CD14-positive monocyte (primary cell): Measurements from ENCODE around the gene PSD4. TPM values are rescaled to one million over a fixed set of nuclear protein-coding genes. Genes with fewer than 3 reads are reported as not detected.

Source experiments
- DNase-seq, 3 donors: peaks; one replicate each; pipeline ENCODE4 v3.0.0-alpha.2; 2011 to 2022
- H2AFZ ChIP-seq: 2 replicates; pipeline ENCODE4 v1.6.0; 2012; ENCODE audit warnings: mild to moderate bottlenecking, low read depth, low read length, inconsistent platforms; ENCODE audit not compliant: insufficient read depth, poor library complexity, severe bottlenecking
- H3K27ac ChIP-seq, 2 donors: 1 replicate in 1 of 2; 2 replicates in 1 of 2; pipeline ENCODE4 v1.5.1; 2012 to 2013; ENCODE audit warnings: low read length in 2 of 2, control low read depth in 1 of 2, inconsistent platforms in 1 of 2, low read depth in 1 of 2, mild to moderate bottlenecking in 1 of 2
- H3K27me3 ChIP-seq, 2 donors: one replicate each; pipeline versions ENCODE4 v1.6.0 to v1.6.1; 2011 to 2013; ENCODE audit warnings: low read length in 2 of 2; ENCODE audit not compliant: control insufficient read depth in 2 of 2, insufficient read depth in 2 of 2
- H3K36me3 ChIP-seq, 2 donors: replicated peaks in 1 of 2; 1 replicate in 1 of 2; 2 replicates in 1 of 2; pipeline versions ENCODE4 v1.5.1 to v1.6.1; 2012 to 2013; ENCODE audit warnings: low read length in 2 of 2, control low read depth in 1 of 2, inconsistent platforms in 1 of 2, mild to moderate bottlenecking in 1 of 2; ENCODE audit not compliant: insufficient read depth in 2 of 2, control insufficient read depth in 1 of 2
- H3K4me1 ChIP-seq, 2 donors: 1 replicate in 1 of 2; 2 replicates in 1 of 2; pipeline versions ENCODE4 v1.5.1 to v1.6.1; 2012 to 2013; ENCODE audit warnings: low read length in 2 of 2, control low read depth in 1 of 2, inconsistent platforms in 1 of 2, mild to moderate bottlenecking in 1 of 2, moderate library complexity in 1 of 2; ENCODE audit not compliant: insufficient read depth in 2 of 2, control insufficient read depth in 1 of 2
- H3K4me2 ChIP-seq: replicated peaks from 2 replicates; pipeline ENCODE3; 2012; ENCODE audit warnings: low read length, moderate library complexity, mild to moderate bottlenecking; ENCODE audit not compliant: poor library complexity, severe bottlenecking; ENCODE audit errors: extremely low read depth
- H3K4me3 ChIP-seq, 3 experiments: fragments of 200-600 bp in 1 of 3; sonication (generic) in 1 of 3; replicated peaks in 1 of 3; 1 replicate in 2 of 3; 2 replicates in 1 of 3; pipeline ENCODE4 v1.5.1; 2011 to 2013; ENCODE audit warnings: low read length in 3 of 3, mild to moderate bottlenecking in 3 of 3, control low read depth in 2 of 3, low read depth in 2 of 3, inconsistent platforms in 1 of 3, moderate library complexity in 1 of 3
- H3K79me2 ChIP-seq: 2 replicates; pipeline ENCODE4 v1.6.0; 2012; ENCODE audit warnings: mild to moderate bottlenecking, control low read depth, inconsistent platforms, low read length, moderate library complexity; ENCODE audit not compliant: insufficient read depth
- H3K9ac ChIP-seq: 2 replicates; pipeline ENCODE4 v1.6.0; 2017; ENCODE audit warnings: low read length, mild to moderate bottlenecking; ENCODE audit not compliant: insufficient read depth, poor library complexity, severe bottlenecking
- H3K9me3 ChIP-seq, 2 donors: replicated peaks in 1 of 2; 1 replicate in 1 of 2; 2 replicates in 1 of 2; pipeline versions ENCODE4 v1.5.1 to v1.6.1; 2012 to 2013; ENCODE audit warnings: low read length in 2 of 2, control low read depth in 1 of 2; ENCODE audit not compliant: control insufficient read depth in 1 of 2, insufficient read depth in 1 of 2
- H4K20me1 ChIP-seq: 2 replicates; pipeline ENCODE4 v1.6.0; 2012; ENCODE audit warnings: mild to moderate bottlenecking, low read length, control low read depth, moderate library complexity; ENCODE audit not compliant: insufficient read depth
- H3K27ac Mint-ChIP-seq, 7 donors: one replicate each; pipeline ENCODE4 v1.8.0; 2020; ENCODE audit warnings: mild to moderate bottlenecking in 7 of 7, mixed read lengths in 7 of 7, moderate library complexity in 6 of 7, inconsistent platforms in 2 of 7
- H3K27me3 Mint-ChIP-seq, 3 donors: one replicate each; pipeline ENCODE4 v1.8.0; 2021 to 2022; ENCODE audit warnings: low read depth in 3 of 3, mild to moderate bottlenecking in 3 of 3, mixed read lengths in 3 of 3, moderate library complexity in 3 of 3, inconsistent platforms in 1 of 3
- H3K36me3 Mint-ChIP-seq, 2 donors: one replicate each; pipeline ENCODE4 v1.8.0; 2020; ENCODE audit warnings: mixed read lengths in 2 of 2, inconsistent platforms in 1 of 2, mild to moderate bottlenecking in 1 of 2
- H3K4me1 Mint-ChIP-seq: one replicate; pipeline ENCODE4 v1.8.0; 2020; ENCODE audit warnings: mild to moderate bottlenecking, mixed read lengths
- H3K4me3 Mint-ChIP-seq, 2 donors: one replicate each; pipeline ENCODE4 v1.8.0; 2020; ENCODE audit warnings: mild to moderate bottlenecking in 2 of 2, mixed read lengths in 2 of 2, moderate library complexity in 1 of 2
- H3K9me3 Mint-ChIP-seq, 7 donors: one replicate each; pipeline ENCODE4 v1.8.0; 2020 to 2022; ENCODE audit warnings: mixed read lengths in 7 of 7, mild to moderate bottlenecking in 6 of 7, moderate library complexity in 6 of 7, inconsistent platforms in 2 of 7
- WGBS: methylation state at CpG from one replicate; pipeline ENCODE4 v1.1.5; 2013; ENCODE audit warnings: missing lambda C conversion rate; ENCODE audit not compliant: insufficient coverage; 5-methylcytosine and 5-hydroxymethylcytosine counted together
- intact Hi-C, 2 donors: fragments of 100-400 bp; cut with micrococcal nuclease; formaldehyde crosslinking; loops; one replicate each; pipeline versions ENCODE4 v1.15.0 to v1.15.1; 2023
- polyA plus RNA-seq, 3 donors: library from polyadenylated mRNA; depleted of rRNA in 1 of 3; unstranded in 2 of 3; stranded (reverse) in 1 of 3; fragments of 300-500 nt in 2 of 3; fragments of >200 nt in 1 of 3; fragmentation: Illumina TruSeq in 2 of 3; gene quantifications; 1 replicate in 2 of 3; 2 replicates in 1 of 3; pipeline ENCODE4 v1.2.3, GENCODE V29; 2012 to 2021
- TF ChIP-seq, protein P1 (sequence below): fragments of 200-600 bp; IDR thresholded peaks from one replicate; pipeline ENCODE4 v1.8.0; 2022; ENCODE audit warnings: antibody characterized with exemption, mild to moderate bottlenecking

The PSD4 gene
- polyA plus RNA-seq, 3 donors: 11.0 to 47.0 (median 18.2) TPM

- peaks cover 62% of the 10 kb centered on the region for H3K4me1 Mint-ChIP-seq
- Histone ChIP-seq H3K4me3 (no peak overlapping the region), H3K79me2 (peaks cover 46% of the 10 kb centered on the region), H3K27ac (peak overlapping the region in 1 of 2 donors; percentile 63), H3K4me2 (no peak overlapping the region), H3K27me3 (no peaks in the 10 kb centered on the region), H3K4me1 (peaks cover 27 to 43% of the 10 kb centered on the region in 2 donors), H4K20me1 (peaks cover 55% of the 10 kb centered on the region), H3K9ac (no peak overlapping the region), H3K36me3 (peaks cover 48 to 57% of the 10 kb centered on the region in 2 donors), H3K9me3 (no peaks in the 10 kb centered on the region), H2AFZ (no peak overlapping the region)
- TF ChIP-seq, protein P1, sequence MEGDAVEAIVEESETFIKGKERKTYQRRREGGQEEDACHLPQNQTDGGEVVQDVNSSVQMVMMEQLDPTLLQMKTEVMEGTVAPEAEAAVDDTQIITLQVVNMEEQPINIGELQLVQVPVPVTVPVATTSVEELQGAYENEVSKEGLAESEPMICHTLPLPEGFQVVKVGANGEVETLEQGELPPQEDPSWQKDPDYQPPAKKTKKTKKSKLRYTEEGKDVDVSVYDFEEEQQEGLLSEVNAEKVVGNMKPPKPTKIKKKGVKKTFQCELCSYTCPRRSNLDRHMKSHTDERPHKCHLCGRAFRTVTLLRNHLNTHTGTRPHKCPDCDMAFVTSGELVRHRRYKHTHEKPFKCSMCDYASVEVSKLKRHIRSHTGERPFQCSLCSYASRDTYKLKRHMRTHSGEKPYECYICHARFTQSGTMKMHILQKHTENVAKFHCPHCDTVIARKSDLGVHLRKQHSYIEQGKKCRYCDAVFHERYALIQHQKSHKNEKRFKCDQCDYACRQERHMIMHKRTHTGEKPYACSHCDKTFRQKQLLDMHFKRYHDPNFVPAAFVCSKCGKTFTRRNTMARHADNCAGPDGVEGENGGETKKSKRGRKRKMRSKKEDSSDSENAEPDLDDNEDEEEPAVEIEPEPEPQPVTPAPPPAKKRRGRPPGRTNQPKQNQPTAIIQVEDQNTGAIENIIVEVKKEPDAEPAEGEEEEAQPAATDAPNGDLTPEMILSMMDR: no peak
- no peak for DNase-seq
- H3K27me3 Mint-ChIP-seq: peaks cover 0 to 2% (median 0%) of the 10 kb centered on the region in 3 donors
- H3K36me3 Mint-ChIP-seq: peaks cover 50 to 57% of the 10 kb centered on the region in 2 donors
- H3K9me3 Mint-ChIP-seq: peaks cover 0 to 4% (median 0%) of the 10 kb centered on the region in 7 donors
- WGBS: 36% methylated on average over 1 of the region's 7 CpGs
- intact Hi-C loops: no loop called here
- H3K4me3 Mint-ChIP-seq: no peak overlapping the region
- peak overlapping the region in 6 of 7 donors; percentile 2 to 78 (median 38) for H3K27ac Mint-ChIP-seq
Observed at GRCh38 chr2:113131352-113132185, 42.2 kb upstream of the PSD4 start.

GRCh38 chr2:113132414-113133021 is 41.3 kb upstream of the PSD4 start:
- Histone ChIP-seq H3K9ac (no peak overlapping the region), H2AFZ (no peak overlapping the region), H3K36me3 (peaks cover 48 to 57% of the 10 kb centered on the region in 2 donors), H3K27ac (peak overlapping the region in 1 of 2 donors; percentile 51), H4K20me1 (peaks cover 55% of the 10 kb centered on the region), H3K9me3 (no peaks in the 10 kb centered on the region), H3K4me2 (no peak overlapping the region), H3K4me1 (peaks cover 21 to 36% of the 10 kb centered on the region in 2 donors), H3K79me2 (peaks cover 44% of the 10 kb centered on the region), H3K4me3 (no peak overlapping the region), H3K27me3 (no peaks in the 10 kb centered on the region)
- Mint-ChIP-seq H3K9me3 (peaks cover 0 to 4% (median 2%) of the 10 kb centered on the region in 7 donors), H3K36me3 (peaks cover 50 to 56% of the 10 kb centered on the region in 2 donors), H3K27me3 (peaks cover 0 to 2% (median 0%) of the 10 kb centered on the region in 3 donors), H3K27ac (peak overlapping the region; percentile 1 to 79 (median 41)), H3K4me3 (no peak overlapping the region), H3K4me1 (peaks cover 58% of the 10 kb centered on the region)
- DNase-seq: no peak
- WGBS: 97% methylated on average over 13 of the region's 17 CpGs
- intact Hi-C loops: no loop called here
- TF ChIP-seq, protein P1: no peak
